GM12878 (cell line): ENCODE data around the gene CCDC6. TPM values are rescaled to one million over a fixed set of nuclear protein-coding genes. Genes with fewer than 3 reads are reported as not detected.

Source experiments
- ATF7 ChIP-seq: fragments of 450-650 bp; IDR thresholded peaks from 2 replicates; pipeline ENCODE4 v1.6.1; 2016; ENCODE audit warnings: low read depth, mild to moderate bottlenecking
- CBFB ChIP-seq: IDR thresholded peaks from 2 replicates; pipeline ENCODE4 v1.6.1; 2016; ENCODE audit warnings: antibody characterized with exemption, low read depth
- CEBPB ChIP-seq, 2 experiments: fragments of 150-350 bp in 1 of 2; IDR thresholded peaks; 2 replicates each; pipeline ENCODE4 v1.6.1; 2012 to 2014; ENCODE audit warnings: low read depth in 2 of 2, low read length in 2 of 2, borderline replicate concordance in 1 of 2, inconsistent platforms in 1 of 2
- GABPA ChIP-seq: IDR thresholded peaks from 2 replicates; pipeline ENCODE4 v1.6.1; 2014; ENCODE audit warnings: antibody characterized with exemption, low read depth, mild to moderate bottlenecking, inconsistent platforms
- GATAD2B ChIP-seq: fragments of 450-650 bp; conservative IDR thresholded peaks from 2 replicates; pipeline ENCODE4 v1.6.1; 2017; ENCODE audit warnings: low read depth, mild to moderate bottlenecking, moderate library complexity
- HCFC1 ChIP-seq: fragments of 150-350 bp; IDR thresholded peaks from 2 replicates; pipeline ENCODE4 v1.6.1; 2014; ENCODE audit warnings: low read length
- HDAC2 ChIP-seq: fragments of 200-600 bp; sonication (generic); IDR thresholded peaks from 2 replicates; pipeline ENCODE4 v1.6.1; 2017
- IKZF1 ChIP-seq: fragments of 450-650 bp; conservative IDR thresholded peaks from 2 replicates; pipeline ENCODE4 v1.6.1; 2017; ENCODE audit warnings: antibody characterized with exemption, mild to moderate bottlenecking
- KAT2A ChIP-seq: conservative IDR thresholded peaks from 2 replicates; pipeline ENCODE4 v1.6.1; 2011; ENCODE audit warnings: low read depth, low read length; ENCODE audit not compliant: control insufficient read depth
- LARP7 ChIP-seq: fragments of 450-650 bp; IDR thresholded peaks from 2 replicates; pipeline ENCODE4 v1.6.1; 2017; ENCODE audit warnings: mild to moderate bottlenecking
- MLLT1 ChIP-seq: fragments of 450-650 bp; IDR thresholded peaks from 2 replicates; pipeline ENCODE4 v1.6.1; 2016; ENCODE audit warnings: mild to moderate bottlenecking
- NFIC ChIP-seq: IDR thresholded peaks from 2 replicates; pipeline ENCODE4 v1.6.1; 2012; ENCODE audit warnings: low read depth, mild to moderate bottlenecking, inconsistent platforms, low read length, moderate library complexity
- PAX8 ChIP-seq: fragments of 450-650 bp; IDR thresholded peaks from 2 replicates; pipeline ENCODE4 v1.6.1; 2017; ENCODE audit warnings: mild to moderate bottlenecking, moderate library complexity
- RCOR1 ChIP-seq: conservative IDR thresholded peaks from 2 replicates; pipeline ENCODE4 v1.6.1; 2012; ENCODE audit warnings: low read depth, low read length, improper control_type of control experiment
- SMC3 ChIP-seq: IDR thresholded peaks from 2 replicates; pipeline ENCODE4 v1.6.1; 2011; ENCODE audit warnings: low read length, improper control_type of control experiment, borderline replicate concordance
- SP1 ChIP-seq: IDR thresholded peaks from one replicate; pipeline ENCODE4 v1.6.1; 2011; ENCODE audit warnings: low read depth, low read length
- SRF ChIP-seq, 2 experiments: IDR thresholded peaks; 2 replicates each; pipeline ENCODE4 v1.6.1; 2011; ENCODE audit warnings: low read depth in 2 of 2, low read length in 2 of 2, mild to moderate bottlenecking in 1 of 2, moderate library complexity in 1 of 2
- TARDBP ChIP-seq: IDR thresholded peaks from 2 replicates; pipeline ENCODE4 v1.6.1; 2016; ENCODE audit warnings: borderline replicate concordance
- TBL1XR1 ChIP-seq: IDR thresholded peaks from 2 replicates; pipeline ENCODE4 v1.6.1; 2012; ENCODE audit warnings: low read depth, low read length, improper control_type of control experiment
- TCF3 ChIP-seq: IDR thresholded peaks from 2 replicates; pipeline ENCODE4 v1.6.1; 2012; ENCODE audit warnings: low read depth, mild to moderate bottlenecking, low read length, borderline replicate concordance; ENCODE audit not compliant: insufficient read depth
- TCF7 ChIP-seq: IDR thresholded peaks from 2 replicates; pipeline ENCODE4 v1.6.1; 2014; ENCODE audit warnings: antibody characterized with exemption, borderline replicate concordance
- YBX1 ChIP-seq: fragments of 450-650 bp; IDR thresholded peaks from 2 replicates; pipeline ENCODE4 v1.6.1; 2016; ENCODE audit warnings: antibody characterized with exemption
- ZNF384 ChIP-seq: IDR thresholded peaks from 2 replicates; pipeline ENCODE4 v1.6.1; 2012; ENCODE audit warnings: low read depth, mild to moderate bottlenecking, low read length, improper control_type of control experiment, borderline replicate concordance
- polyA plus RNA-seq, 11 experiments: library from polyadenylated mRNA; depleted of rRNA in 4 of 11; unstranded in 6 of 11; stranded (reverse) in 5 of 11; fragments of >200 nt; fragmentation: Nextera tagmentation in 4 of 11; fragmentation: Illumina TruSeq in 1 of 11; extraction: Ambion mirVana in 4 of 11; extraction: Trizol in 1 of 11; gene quantifications; 1 replicate in 1 of 11; 2 replicates in 10 of 11; pipeline versions ENCODE4 v1.2.1 to v1.2.3, GENCODE V29; 2011 to 2016; ENCODE audit warnings: inconsistent platforms in 2 of 11, missing spikeins in 2 of 11, low read depth in 1 of 11
- total RNA-seq, 4 experiments: library from RNA; depleted of rRNA in 3 of 4; stranded (reverse); fragments of >200 nt in 3 of 4; fragmentation: Illumina TruSeq in 1 of 4; extraction: Trizol in 1 of 4; gene quantifications; 2 replicates each; pipeline versions ENCODE4 v1.2.1 to v1.2.3, GENCODE V29; 2013 to 2021
- TF ChIP-seq, protein P1 (sequence below): fragments of 450-650 bp; IDR thresholded peaks from 2 replicates; pipeline ENCODE4 v1.6.1; 2014; ENCODE audit warnings: mild to moderate bottlenecking
- TF ChIP-seq, protein P2 (sequence below), 3 experiments: IDR thresholded peaks in 2 of 3; conservative IDR thresholded peaks in 1 of 3; 2 replicates each; pipeline ENCODE4 v1.5.1; 2011; ENCODE audit warnings: low read depth in 3 of 3, low read length in 3 of 3, mild to moderate bottlenecking in 3 of 3, control low read depth in 2 of 3, moderate library complexity in 2 of 3, inconsistent platforms in 1 of 3, mixed read lengths in 1 of 3; ENCODE audit not compliant: control insufficient read depth in 2 of 3, insufficient read depth in 1 of 3; ENCODE audit errors: extremely low read depth in 1 of 3
- TF ChIP-seq, protein P3 (sequence below): fragments of 450-650 bp; IDR thresholded peaks from 2 replicates; pipeline ENCODE4 v1.6.1; 2017; ENCODE audit warnings: mild to moderate bottlenecking, low read depth, inconsistent platforms; ENCODE audit not compliant: poor library complexity, severe bottlenecking

Gene CCDC6
- total and polyA plus RNA-seq, 10 of the 15 experiments (the other 5 are each of a cell fraction or from before 2014, with no cell fraction given): 11.8 to 46.2 (median 26.7) TPM

DNA sequence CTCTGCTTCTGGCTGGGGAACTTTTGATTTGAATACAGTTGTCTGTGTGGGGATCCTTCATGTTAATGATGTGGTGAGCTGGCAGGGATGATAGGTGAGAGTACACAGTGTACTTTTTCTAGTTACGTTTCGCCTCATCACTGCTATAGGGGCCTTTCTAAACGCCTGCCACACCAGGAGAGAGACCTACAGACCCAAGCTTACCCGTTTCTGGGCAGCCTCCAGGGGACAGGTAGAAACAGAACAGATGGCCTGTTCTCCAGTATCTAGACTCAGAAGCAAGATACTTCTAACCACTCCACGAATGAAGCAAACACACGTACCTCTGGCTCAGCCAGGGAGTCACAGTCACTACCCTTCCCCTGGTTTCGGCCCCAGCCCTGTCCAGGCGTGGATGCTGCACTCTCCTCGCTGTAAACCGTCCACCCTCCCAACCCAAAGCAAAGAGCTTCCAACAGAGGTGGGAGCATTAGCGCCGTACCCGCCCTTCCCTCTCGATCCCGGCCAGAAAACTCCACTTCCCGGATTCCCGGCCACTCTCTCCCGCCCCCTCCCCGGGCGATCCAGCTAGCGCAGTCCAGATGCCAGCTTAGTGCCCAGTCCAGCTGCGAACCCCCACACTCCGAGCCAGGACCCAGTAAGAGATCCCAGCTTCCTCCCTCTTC, 1.2 kb downstream of the CCDC6 start (continued):
- TF ChIP-seq MLLT1 (no peak), GABPA (no peak), KAT2A (no peak), RCOR1 (no peak), TBL1XR1 (0 out of 2 replicates have a peak, but pooled peaks have one; percentile 40), CBFB (0 out of 2 replicates have a peak, but pooled peaks have one; percentile 47), ATF7 (peak; percentile 72; the same call in 1 of the 2 replicates), HCFC1 (no peak), NFIC (no peak; the same call in 1 of the 2 replicates), SRF (IDR thresholded peaks at IDR 0.05; ENCODE audit: low read depth in 2 of 2, low read length in 2 of 2) (no peak), SP1 (no peak), TARDBP (no peak), GATAD2B (no peak), CEBPB (IDR thresholded peaks at IDR 0.05; ENCODE audit: borderline replicate concordance in 1 of 2, low read depth in 2 of 2, low read length in 2 of 2) (no peak), SMC3 (no peak), IKZF1 (peak; percentile 44), YBX1 (no peak), TCF7 (no peak), ZNF384 (no peak), TCF3 (no peak), LARP7 (peak; percentile 53; the same call in 1 of the 2 replicates), HDAC2 (no peak), PAX8 (no peak)
- TF ChIP-seq, protein P1, sequence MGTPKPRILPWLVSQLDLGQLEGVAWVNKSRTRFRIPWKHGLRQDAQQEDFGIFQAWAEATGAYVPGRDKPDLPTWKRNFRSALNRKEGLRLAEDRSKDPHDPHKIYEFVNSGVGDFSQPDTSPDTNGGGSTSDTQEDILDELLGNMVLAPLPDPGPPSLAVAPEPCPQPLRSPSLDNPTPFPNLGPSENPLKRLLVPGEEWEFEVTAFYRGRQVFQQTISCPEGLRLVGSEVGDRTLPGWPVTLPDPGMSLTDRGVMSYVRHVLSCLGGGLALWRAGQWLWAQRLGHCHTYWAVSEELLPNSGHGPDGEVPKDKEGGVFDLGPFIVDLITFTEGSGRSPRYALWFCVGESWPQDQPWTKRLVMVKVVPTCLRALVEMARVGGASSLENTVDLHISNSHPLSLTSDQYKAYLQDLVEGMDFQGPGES: no peak
- TF ChIP-seq, protein P2, sequence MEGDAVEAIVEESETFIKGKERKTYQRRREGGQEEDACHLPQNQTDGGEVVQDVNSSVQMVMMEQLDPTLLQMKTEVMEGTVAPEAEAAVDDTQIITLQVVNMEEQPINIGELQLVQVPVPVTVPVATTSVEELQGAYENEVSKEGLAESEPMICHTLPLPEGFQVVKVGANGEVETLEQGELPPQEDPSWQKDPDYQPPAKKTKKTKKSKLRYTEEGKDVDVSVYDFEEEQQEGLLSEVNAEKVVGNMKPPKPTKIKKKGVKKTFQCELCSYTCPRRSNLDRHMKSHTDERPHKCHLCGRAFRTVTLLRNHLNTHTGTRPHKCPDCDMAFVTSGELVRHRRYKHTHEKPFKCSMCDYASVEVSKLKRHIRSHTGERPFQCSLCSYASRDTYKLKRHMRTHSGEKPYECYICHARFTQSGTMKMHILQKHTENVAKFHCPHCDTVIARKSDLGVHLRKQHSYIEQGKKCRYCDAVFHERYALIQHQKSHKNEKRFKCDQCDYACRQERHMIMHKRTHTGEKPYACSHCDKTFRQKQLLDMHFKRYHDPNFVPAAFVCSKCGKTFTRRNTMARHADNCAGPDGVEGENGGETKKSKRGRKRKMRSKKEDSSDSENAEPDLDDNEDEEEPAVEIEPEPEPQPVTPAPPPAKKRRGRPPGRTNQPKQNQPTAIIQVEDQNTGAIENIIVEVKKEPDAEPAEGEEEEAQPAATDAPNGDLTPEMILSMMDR (IDR thresholded peaks at IDR 0.05 in 2 of 3, conservative IDR thresholded peaks at IDR 0.05 in 1 of 3; ENCODE audit: control insufficient read depth in 2 of 3, extremely low read depth in 1 of 3, insufficient read depth in 1 of 3, low read depth in 3 of 3, low read length in 3 of 3): 0 out of 6 replicates have a peak, but pooled peaks of 1 of the 3 experiments have one; percentile 1
- TF ChIP-seq, protein P3, sequence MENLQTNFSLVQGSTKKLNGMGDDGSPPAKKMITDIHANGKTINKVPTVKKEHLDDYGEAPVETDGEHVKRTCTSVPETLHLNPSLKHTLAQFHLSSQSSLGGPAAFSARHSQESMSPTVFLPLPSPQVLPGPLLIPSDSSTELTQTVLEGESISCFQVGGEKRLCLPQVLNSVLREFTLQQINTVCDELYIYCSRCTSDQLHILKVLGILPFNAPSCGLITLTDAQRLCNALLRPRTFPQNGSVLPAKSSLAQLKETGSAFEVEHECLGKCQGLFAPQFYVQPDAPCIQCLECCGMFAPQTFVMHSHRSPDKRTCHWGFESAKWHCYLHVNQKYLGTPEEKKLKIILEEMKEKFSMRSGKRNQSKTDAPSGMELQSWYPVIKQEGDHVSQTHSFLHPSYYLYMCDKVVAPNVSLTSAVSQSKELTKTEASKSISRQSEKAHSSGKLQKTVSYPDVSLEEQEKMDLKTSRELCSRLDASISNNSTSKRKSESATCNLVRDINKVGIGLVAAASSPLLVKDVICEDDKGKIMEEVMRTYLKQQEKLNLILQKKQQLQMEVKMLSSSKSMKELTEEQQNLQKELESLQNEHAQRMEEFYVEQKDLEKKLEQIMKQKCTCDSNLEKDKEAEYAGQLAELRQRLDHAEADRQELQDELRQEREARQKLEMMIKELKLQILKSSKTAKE: no peak
